H9 (cell line): Measurements from ENCODE around the gene SDHAF3. TPM values are rescaled to one million over a fixed set of nuclear protein-coding genes. Genes with fewer than 3 reads are reported as not detected.

Experiments
- DNase-seq: peaks from one replicate; pipeline ENCODE4 v3.0.0-alpha.2; 2017
- H2AFZ ChIP-seq: one replicate; pipeline ENCODE4 v1.6.1; 2013; ENCODE audit warnings: mild to moderate bottlenecking, low read length, control low read depth, moderate library complexity
- H2AK5ac ChIP-seq: 2 replicates; pipeline ENCODE4 v1.6.1; 2013; ENCODE audit warnings: low read length, control low read depth, mixed read lengths; ENCODE audit not compliant: insufficient read length
- H2BK120ac ChIP-seq: one replicate; pipeline ENCODE4 v1.6.1; 2013; ENCODE audit warnings: low read depth, mild to moderate bottlenecking, low read length, control low read depth, inconsistent platforms; ENCODE audit not compliant: poor library complexity, severe bottlenecking
- H2BK12ac ChIP-seq: 2 replicates; pipeline ENCODE4 v1.6.1; 2013; ENCODE audit warnings: low read length, control low read depth, mixed read lengths, low read depth; ENCODE audit not compliant: insufficient read length
- H2BK15ac ChIP-seq: 2 replicates; pipeline ENCODE4 v1.6.1; 2013; ENCODE audit warnings: low read depth, low read length, control low read depth
- H2BK20ac ChIP-seq: one replicate; pipeline ENCODE4 v1.6.1; 2013; ENCODE audit warnings: low read depth, mild to moderate bottlenecking, low read length, control low read depth, inconsistent platforms; ENCODE audit not compliant: poor library complexity, severe bottlenecking
- H2BK5ac ChIP-seq: 2 replicates; pipeline ENCODE4 v1.6.1; 2013; ENCODE audit warnings: low read length, control low read depth, mixed read lengths; ENCODE audit not compliant: insufficient read length
- H3K14ac ChIP-seq: 2 replicates; pipeline ENCODE4 v1.6.1; 2013; ENCODE audit warnings: low read length, control low read depth; ENCODE audit not compliant: insufficient read depth
- H3K18ac ChIP-seq: 2 replicates; pipeline ENCODE4 v1.6.1; 2013; ENCODE audit warnings: low read depth, mild to moderate bottlenecking, mixed read lengths, low read length, control low read depth; ENCODE audit not compliant: insufficient read length
- H3K23ac ChIP-seq: 2 replicates; pipeline ENCODE4 v1.6.1; 2013; ENCODE audit warnings: low read length, control low read depth, mixed read lengths, low read depth; ENCODE audit not compliant: insufficient read length
- H3K23me2 ChIP-seq: 2 replicates; pipeline ENCODE4 v1.6.1; 2013; ENCODE audit warnings: low read depth, mild to moderate bottlenecking, mixed read lengths, low read length, control low read depth; ENCODE audit not compliant: insufficient read length, poor library complexity, severe bottlenecking
- H3K27ac ChIP-seq: 2 replicates; pipeline ENCODE4 v1.5.1; 2013; ENCODE audit warnings: low read length, control low read depth, mixed read lengths, low read depth; ENCODE audit not compliant: insufficient read length
- H3K27me3 ChIP-seq: 2 replicates; pipeline ENCODE4 v1.6.1; 2013; ENCODE audit warnings: low read length, control low read depth, inconsistent platforms; ENCODE audit not compliant: insufficient read depth
- H3K4ac ChIP-seq: 2 replicates; pipeline ENCODE4 v1.6.1; 2013; ENCODE audit warnings: low read depth, mild to moderate bottlenecking, control low read depth, inconsistent platforms, low read length, moderate library complexity
- H3K4me1 ChIP-seq: 2 replicates; pipeline ENCODE4 v1.6.1; 2013; ENCODE audit warnings: low read length, control low read depth, inconsistent platforms; ENCODE audit not compliant: insufficient read depth
- H3K4me2 ChIP-seq: 2 replicates; pipeline ENCODE4 v1.6.1; 2013; ENCODE audit warnings: low read length, control low read depth, mixed read lengths; ENCODE audit not compliant: insufficient read length, insufficient read depth
- H3K56ac ChIP-seq: 2 replicates; pipeline ENCODE4 v1.6.1; 2013; ENCODE audit warnings: low read depth, mild to moderate bottlenecking, mixed read lengths, low read length, control low read depth; ENCODE audit not compliant: insufficient read length
- H3K79me1 ChIP-seq: 2 replicates; pipeline ENCODE4 v1.6.1; 2013; ENCODE audit warnings: low read depth, mild to moderate bottlenecking, moderate library complexity, low read length, control low read depth, inconsistent platforms; ENCODE audit not compliant: insufficient read depth, poor library complexity, severe bottlenecking
- H3K79me2 ChIP-seq: 2 replicates; pipeline ENCODE4 v1.6.1; 2013; ENCODE audit warnings: low read length, control low read depth, inconsistent platforms; ENCODE audit not compliant: insufficient read depth
- H3K9ac ChIP-seq: 2 replicates; pipeline ENCODE4 v1.6.1; 2013; ENCODE audit warnings: low read length, control low read depth, mixed read lengths; ENCODE audit not compliant: insufficient read length; ENCODE audit errors: extremely low read depth
- H3K9me3 ChIP-seq: one replicate; pipeline ENCODE4 v1.6.1; 2013; ENCODE audit warnings: low read depth, low read length, inconsistent platforms; ENCODE audit not compliant: control insufficient read depth
- H3T11ph ChIP-seq: one replicate; pipeline ENCODE4 v1.6.1; 2013; ENCODE audit warnings: mild to moderate bottlenecking, low read length, control low read depth, inconsistent platforms
- H4K20me1 ChIP-seq: one replicate; pipeline ENCODE4 v1.6.1; 2013; ENCODE audit not compliant: control insufficient read depth, insufficient read length, insufficient read depth
- H4K5ac ChIP-seq: 2 replicates; pipeline ENCODE4 v1.6.1; 2013; ENCODE audit warnings: low read depth, mild to moderate bottlenecking, mixed read lengths, low read length, control low read depth; ENCODE audit not compliant: insufficient read length
- H4K8ac ChIP-seq: replicated peaks from 2 replicates; pipeline ENCODE4 v1.6.1; 2013; ENCODE audit warnings: low read length, control low read depth, mixed read lengths, low read depth; ENCODE audit not compliant: insufficient read length
- H4K91ac ChIP-seq: 2 replicates; pipeline ENCODE4 v1.6.1; 2013; ENCODE audit warnings: low read depth, mild to moderate bottlenecking, moderate library complexity, mixed read lengths, low read length, control low read depth; ENCODE audit not compliant: insufficient read length
- H3K27ac Mint-ChIP-seq, 3 experiments: 2 replicates in 2 of 3; 3 replicates in 1 of 3; pipeline ENCODE4 v1.8.0; 2020 to 2021; ENCODE audit warnings: mixed read lengths in 3 of 3, mild to moderate bottlenecking in 1 of 3, moderate library complexity in 1 of 3
- H3K27me3 Mint-ChIP-seq: 2 replicates; pipeline ENCODE4 v1.8.0; 2021; ENCODE audit warnings: low read depth, mild to moderate bottlenecking, moderate library complexity, mixed read lengths
- H3K36me3 Mint-ChIP-seq, 3 experiments: 2 replicates in 2 of 3; 3 replicates in 1 of 3; pipeline ENCODE4 v1.8.0; 2020 to 2021; ENCODE audit warnings: low read depth in 3 of 3, mixed read lengths in 3 of 3; ENCODE audit not compliant: insufficient read depth in 1 of 3
- H3K4me1 Mint-ChIP-seq, 2 experiments: 2 replicates each; pipeline ENCODE4 v1.8.0; 2020; ENCODE audit warnings: mixed read lengths in 2 of 2
- H3K4me3 Mint-ChIP-seq, 2 experiments: 2 replicates in 1 of 2; 3 replicates in 1 of 2; pipeline ENCODE4 v1.8.0; 2020 to 2021; ENCODE audit warnings: mild to moderate bottlenecking in 2 of 2, mixed read lengths in 2 of 2, moderate library complexity in 1 of 2
- H3K9me3 Mint-ChIP-seq, 2 experiments: 2 replicates in 1 of 2; 3 replicates in 1 of 2; pipeline ENCODE4 v1.8.0; 2020; ENCODE audit warnings: mild to moderate bottlenecking in 2 of 2, mixed read lengths in 2 of 2, moderate library complexity in 1 of 2
- WGBS: extraction: QIAGEN DNeasy Blood & Tissue Kit; methylation state at CpG from one replicate; pipeline ENCODE4 v1.1.7; 2013; ENCODE audit warnings: missing lambda C conversion rate, low lambda C conversion rate, mixed read lengths; ENCODE audit not compliant: insufficient read length; ENCODE audit errors: extremely low coverage; 5-methylcytosine and 5-hydroxymethylcytosine counted together
- total RNA-seq: library from RNA; stranded (reverse); gene quantifications from 2 replicates; pipeline ENCODE4 v1.2.1, GENCODE V29; 2021
- TF ChIP-seq, protein P1 (sequence below): fragments of 200-600 bp; sonication (generic); conservative IDR thresholded peaks from 3 replicates; pipeline ENCODE4 v1.8.0; 2021; ENCODE audit warnings: antibody characterized with exemption, mild to moderate bottlenecking

The SDHAF3 gene
- total RNA-seq, 1 experiment from 2014 or later = 14.1 TPM

DNA sequence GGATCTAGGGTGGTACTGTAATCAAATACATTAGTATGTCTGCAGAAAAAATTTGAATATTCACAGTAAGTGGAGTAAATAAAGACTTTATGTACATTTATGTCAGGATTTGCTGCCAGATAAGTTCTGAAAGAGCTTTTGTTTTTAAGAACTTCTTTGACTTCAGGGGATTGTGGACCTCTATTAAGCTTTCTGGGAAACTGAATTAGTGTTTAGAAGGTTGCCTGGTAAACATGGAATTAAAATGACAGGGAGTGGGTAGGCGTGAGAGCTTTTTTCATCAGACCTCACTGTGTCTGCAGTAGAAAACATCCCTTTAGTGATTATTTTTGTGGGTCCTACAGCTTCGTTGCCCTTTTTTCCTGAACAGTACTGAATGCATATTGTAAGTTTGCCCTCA, 15.7 kb downstream of the SDHAF3 start:
- Histone ChIP-seq H2BK15ac (no peak overlapping the region), H3K9ac (no peak overlapping the region), H2BK120ac (no peak overlapping the region), H2AK5ac (no peak overlapping the region), H3K4me1 (no peaks in the 10 kb centered on the region), H3K14ac (no peak overlapping the region), H3K18ac (no peak overlapping the region), H4K91ac (no peak overlapping the region), H3K4me2 (no peak overlapping the region), H2BK5ac (no peak overlapping the region), H3K56ac (no peak overlapping the region), H3K79me2 (peaks cover 9% of the 10 kb centered on the region; the same call in 1 of the 2 replicates), H2BK12ac (no peak overlapping the region), H4K20me1 (no peaks in the 10 kb centered on the region), H3T11ph (no peak overlapping the region), H3K27me3 (no peaks in the 10 kb centered on the region), H3K27ac (no peak overlapping the region), H3K79me1 (peaks cover 4% of the 10 kb centered on the region), H4K8ac (no peak overlapping the region), H2BK20ac (no peak overlapping the region), H3K23me2 (no peaks in the 10 kb centered on the region), H3K4ac (no peak overlapping the region), H3K23ac (no peak overlapping the region), H2AFZ (no peak overlapping the region), H3K9me3 (no peaks in the 10 kb centered on the region), H4K5ac (no peak overlapping the region)
- no CpG with 5 or more reads among the region's 2 CpGs for WGBS
- Mint-ChIP-seq H3K36me3 (peaks cover 17 to 23% (median 22%) of the 10 kb centered on the region in 3 experiments), H3K4me3 (no peak overlapping the region), H3K4me1 (peaks cover 11 to 20% of the 10 kb centered on the region in 2 experiments), H3K27ac (peak overlapping the region; percentile 4 to 80 (median 33); a peak in 6 of 7 replicates), H3K9me3 (peaks cover 9 to 12% of the 10 kb centered on the region in 2 experiments; a peak in 4 of 5 replicates), H3K27me3 (no peaks in the 10 kb centered on the region)
- TF ChIP-seq, protein P1, sequence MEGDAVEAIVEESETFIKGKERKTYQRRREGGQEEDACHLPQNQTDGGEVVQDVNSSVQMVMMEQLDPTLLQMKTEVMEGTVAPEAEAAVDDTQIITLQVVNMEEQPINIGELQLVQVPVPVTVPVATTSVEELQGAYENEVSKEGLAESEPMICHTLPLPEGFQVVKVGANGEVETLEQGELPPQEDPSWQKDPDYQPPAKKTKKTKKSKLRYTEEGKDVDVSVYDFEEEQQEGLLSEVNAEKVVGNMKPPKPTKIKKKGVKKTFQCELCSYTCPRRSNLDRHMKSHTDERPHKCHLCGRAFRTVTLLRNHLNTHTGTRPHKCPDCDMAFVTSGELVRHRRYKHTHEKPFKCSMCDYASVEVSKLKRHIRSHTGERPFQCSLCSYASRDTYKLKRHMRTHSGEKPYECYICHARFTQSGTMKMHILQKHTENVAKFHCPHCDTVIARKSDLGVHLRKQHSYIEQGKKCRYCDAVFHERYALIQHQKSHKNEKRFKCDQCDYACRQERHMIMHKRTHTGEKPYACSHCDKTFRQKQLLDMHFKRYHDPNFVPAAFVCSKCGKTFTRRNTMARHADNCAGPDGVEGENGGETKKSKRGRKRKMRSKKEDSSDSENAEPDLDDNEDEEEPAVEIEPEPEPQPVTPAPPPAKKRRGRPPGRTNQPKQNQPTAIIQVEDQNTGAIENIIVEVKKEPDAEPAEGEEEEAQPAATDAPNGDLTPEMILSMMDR = no peak
- no peak for DNase-seq
